Naive thymus-derived CD4-positive, alpha-beta T cell (primary cell): ENCODE data around the gene UHRF1. TPM values are rescaled to one million over a fixed set of nuclear protein-coding genes. Genes with fewer than 3 reads are reported as not detected.

Experiments used
- ATAC-seq: fragments of 150-1000 bp; cut with Tn5 transposase; 2 replicates; pipeline ENCODE4 v1.10.0; 2021; ENCODE audit warnings: mild to moderate bottlenecking, moderate library complexity
- CTCF ChIA-PET: fragments of 350-600 bp; sonication (Branson Sonifier 250); formaldehyde crosslinking; loops from one replicate; lab custom pipeline; 2021; ENCODE audit warnings: antibody characterized with exemption; lab: Charles Lee
- POLR2A ChIA-PET: fragments of 350-600 bp; sonication (Branson Sonifier 250); formaldehyde crosslinking; loops from one replicate; lab custom pipeline; 2021; ENCODE audit warnings: antibody characterized with exemption, inconsistent platforms; lab: Charles Lee
- DNase-seq, 9 donors: peaks; one replicate each; pipeline versions ENCODE4 v3.0.0 to v3.0.0-alpha.2; 2020 to 2022; ENCODE audit warnings: mixed read lengths in 1 of 9
- H3K27ac ChIP-seq: one replicate; pipeline ENCODE4 v1.7.0; 2013; ENCODE audit warnings: mild to moderate bottlenecking, low read depth, low read length, moderate library complexity
- H3K27me3 ChIP-seq, 2 donors: one replicate each; pipeline ENCODE4 v1.7.0; 2013; ENCODE audit warnings: low read length in 2 of 2, mild to moderate bottlenecking in 2 of 2, moderate library complexity in 2 of 2; ENCODE audit not compliant: control insufficient read depth in 2 of 2, insufficient read depth in 2 of 2
- H3K36me3 ChIP-seq, 3 experiments: 1 replicate in 2 of 3; 2 replicates in 1 of 3; pipeline ENCODE4 v1.7.0; 2013; ENCODE audit warnings: low read length in 3 of 3, mild to moderate bottlenecking in 3 of 3, moderate library complexity in 1 of 3; ENCODE audit not compliant: insufficient read depth in 3 of 3, control insufficient read depth in 2 of 3
- H3K4me1 ChIP-seq, 2 donors: one replicate each; pipeline ENCODE4 v1.7.0; 2013; ENCODE audit warnings: low read length in 2 of 2, mild to moderate bottlenecking in 2 of 2, moderate library complexity in 1 of 2; ENCODE audit not compliant: control insufficient read depth in 2 of 2, insufficient read depth in 2 of 2
- H3K4me3 ChIP-seq: 2 replicates; pipeline ENCODE4 v1.7.0; 2013; ENCODE audit warnings: mild to moderate bottlenecking, low read length
- H3K9me3 ChIP-seq, 3 experiments: 1 replicate in 2 of 3; 2 replicates in 1 of 3; pipeline ENCODE4 v1.7.0; 2013; ENCODE audit warnings: low read length in 3 of 3; ENCODE audit not compliant: control insufficient read depth in 2 of 3
- H3K27ac Mint-ChIP-seq, 9 donors: one replicate each; pipeline ENCODE4 v1.8.0; 2020 to 2022; ENCODE audit warnings: mixed read lengths in 9 of 9, mild to moderate bottlenecking in 8 of 9, moderate library complexity in 5 of 9, inconsistent platforms in 2 of 9
- H3K27me3 Mint-ChIP-seq, 5 donors: one replicate each; pipeline ENCODE4 v1.8.0; 2021 to 2022; ENCODE audit warnings: mixed read lengths in 5 of 5, mild to moderate bottlenecking in 1 of 5
- H3K36me3 Mint-ChIP-seq, 5 donors: one replicate each; pipeline ENCODE4 v1.8.0; 2020 to 2022; ENCODE audit warnings: mixed read lengths in 5 of 5, mild to moderate bottlenecking in 3 of 5, inconsistent platforms in 1 of 5
- H3K4me1 Mint-ChIP-seq, 7 donors: one replicate each; pipeline ENCODE4 v1.8.0; 2020 to 2022; ENCODE audit warnings: mixed read lengths in 7 of 7, mild to moderate bottlenecking in 3 of 7, inconsistent platforms in 1 of 7
- H3K4me3 Mint-ChIP-seq, 10 donors: one replicate each; pipeline ENCODE4 v1.8.0; 2020 to 2022; ENCODE audit warnings: mild to moderate bottlenecking in 10 of 10, mixed read lengths in 10 of 10, moderate library complexity in 6 of 10, inconsistent platforms in 2 of 10
- H3K9me3 Mint-ChIP-seq, 11 donors: one replicate each; pipeline ENCODE4 v1.8.0; 2020 to 2022; ENCODE audit warnings: mixed read lengths in 11 of 11, mild to moderate bottlenecking in 4 of 11, inconsistent platforms in 1 of 11, moderate library complexity in 1 of 11
- intact Hi-C, 2 donors: fragments of 100-400 bp; cut with micrococcal nuclease; formaldehyde crosslinking; loops; one replicate each; pipeline ENCODE4 v1.15.1; 2023
- polyA plus RNA-seq, 2 donors: library from polyadenylated mRNA; unstranded; fragments of 300-500 nt; fragmentation: Illumina TruSeq; gene quantifications; one replicate each; pipeline ENCODE4 v1.2.3, GENCODE V29; 2021
- total RNA-seq, 6 experiments: library from RNA in 5 of 6; stranded (reverse) in 5 of 6; gene quantifications; 1 replicate in 5 of 6; 2 replicates in 1 of 6; pipeline ENCODE4 v1.2.3 and lab custom pipeline; 2021 to 2026

Gene UHRF1
- total and polyA plus RNA-seq, 7 experiments from 2014 or later = 0.06 to 94.0 (median 0.11) TPM

DNA sequence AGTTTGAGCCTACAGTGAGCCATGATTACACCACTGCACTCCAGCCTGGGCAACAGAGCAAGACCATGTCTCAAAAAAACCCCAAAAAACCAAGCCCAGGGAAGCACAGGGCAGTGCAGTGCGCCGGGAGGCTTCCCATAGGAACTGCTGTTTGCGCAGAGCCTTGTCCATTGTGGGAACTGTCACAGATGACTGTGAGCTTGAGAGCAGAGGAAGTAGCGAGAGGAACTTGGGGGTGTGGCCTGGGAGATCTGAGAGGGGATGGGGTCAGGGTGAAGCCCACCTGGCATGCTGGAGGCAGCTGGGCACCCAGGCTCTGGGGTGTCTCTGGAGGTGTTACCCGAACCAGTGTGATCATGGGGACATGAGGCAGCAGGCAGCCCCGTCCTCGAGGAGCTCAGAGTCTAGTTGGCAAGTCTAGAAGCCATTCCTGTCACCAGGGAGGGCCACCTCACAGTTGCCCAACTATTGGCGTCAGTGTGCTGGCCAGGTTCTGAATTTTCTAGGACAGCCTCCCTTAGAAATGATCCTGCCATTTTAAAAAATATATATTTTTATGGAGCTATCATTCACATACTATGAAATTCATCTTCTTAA lies 70.0 kb downstream of the UHRF1 start:
- intact Hi-C loops = no loop called here
- Histone ChIP-seq H3K27ac (no peak overlapping the region), H3K4me3 (no peak overlapping the region), H3K9me3 (no peaks in the 10 kb centered on the region), H3K4me1 (no peaks in the 10 kb centered on the region), H3K27me3 (no peaks in the 10 kb centered on the region), H3K36me3 (peaks cover 0 to 18% (median 0%) of the 10 kb centered on the region in 3 experiments)
- POLR2A ChIA-PET = no interaction called here
- Mint-ChIP-seq H3K4me3 (peak overlapping the region in 1 of 10 donors; percentile 3), H3K4me1 (peaks cover 9 to 42% (median 32%) of the 10 kb centered on the region in 7 donors), H3K27me3 (no peaks in the 10 kb centered on the region), H3K9me3 (no peaks in the 10 kb centered on the region), H3K36me3 (peaks cover 0 to 12% (median 6%) of the 10 kb centered on the region in 5 donors), H3K27ac (peak overlapping the region in 4 of 9 donors; percentile 38 to 81 (median 60))
- peak; percentile 13 for ATAC-seq
- CTCF ChIA-PET = no interaction called here
- DNase-seq = no peak

DNA sequence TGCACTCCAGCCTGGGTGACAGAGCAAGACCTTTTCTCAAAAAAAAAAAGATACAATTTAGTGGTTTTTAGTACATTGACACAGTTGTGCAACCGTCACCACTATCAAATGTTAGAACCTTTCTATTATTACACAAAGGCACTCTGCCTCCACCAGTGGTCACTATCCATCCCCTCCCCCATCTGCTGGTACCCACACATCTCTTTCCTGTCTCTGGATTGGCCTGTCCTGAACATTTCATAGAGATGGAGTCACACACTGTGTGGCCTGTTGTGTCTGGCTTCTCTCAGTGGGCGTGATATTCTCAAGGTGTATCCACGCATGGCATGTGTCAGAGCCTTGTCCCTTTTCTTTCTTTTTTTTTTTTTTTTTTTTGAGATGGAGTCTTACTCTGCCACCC lies 70.8 kb downstream of the UHRF1 start:
- Histone ChIP-seq H3K36me3 (peaks cover 0 to 18% (median 0%) of the 10 kb centered on the region in 3 experiments), H3K27me3 (no peaks in the 10 kb centered on the region), H3K9me3 (no peaks in the 10 kb centered on the region), H3K4me3 (no peak overlapping the region), H3K4me1 (no peaks in the 10 kb centered on the region), H3K27ac (no peak overlapping the region)
- ChIA-PET POLR2A (no interaction called here), CTCF (no interaction called here)
- no peak for DNase-seq
- no peaks in the 10 kb centered on the region for H3K9me3 Mint-ChIP-seq
- H3K27me3 Mint-ChIP-seq = no peaks in the 10 kb centered on the region
- H3K27ac Mint-ChIP-seq = no peak overlapping the region
- H3K4me1 Mint-ChIP-seq = peaks cover 8 to 38% (median 24%) of the 10 kb centered on the region in 7 donors
- no peak for ATAC-seq
- H3K4me3 Mint-ChIP-seq = no peak overlapping the region
- peaks cover 0 to 8% (median 3%) of the 10 kb centered on the region in 5 donors for H3K36me3 Mint-ChIP-seq
- intact Hi-C loops = no loop called here

DNA sequence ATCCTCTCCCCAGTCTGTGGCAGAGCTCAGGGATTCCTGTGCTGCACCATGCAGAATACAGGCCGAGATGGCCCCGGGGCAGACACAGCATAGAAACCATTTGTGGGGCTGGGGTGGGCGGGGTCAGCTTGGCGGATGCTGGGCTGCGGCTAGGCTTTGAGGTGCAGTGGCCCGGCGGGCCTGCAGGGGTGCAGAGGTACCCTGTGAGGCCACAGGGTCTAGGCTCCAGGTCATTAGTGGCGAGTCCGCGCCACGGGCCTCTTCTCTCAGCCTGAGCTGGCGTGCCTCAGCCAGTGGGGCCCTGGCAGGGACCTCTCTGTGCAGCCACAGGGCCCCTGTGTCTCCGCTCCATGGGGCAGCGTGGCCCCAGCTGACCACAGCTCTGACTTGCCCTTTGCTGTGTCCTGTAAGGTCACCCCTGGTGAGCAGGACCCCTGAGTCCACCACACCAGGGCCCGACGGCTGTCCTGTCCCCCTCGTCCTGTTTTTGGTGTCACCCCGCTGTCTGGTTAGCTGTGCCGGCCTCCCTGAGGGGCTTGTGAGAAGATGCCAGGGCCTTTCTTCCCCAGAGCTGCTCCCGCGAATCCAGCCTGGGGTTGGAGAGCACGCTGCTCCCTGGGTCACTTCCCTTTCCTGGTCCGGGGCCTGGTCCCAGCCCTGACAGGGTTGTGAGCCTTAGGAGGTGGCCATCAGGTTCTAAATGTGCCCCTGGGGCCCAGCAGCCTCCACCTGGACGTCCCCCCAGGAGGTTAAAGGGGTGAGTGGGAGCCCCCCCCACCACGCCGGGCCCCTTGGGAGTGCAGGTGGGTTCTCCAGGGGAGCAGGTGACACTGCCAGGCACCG lies 71.8 kb downstream of the UHRF1 start:
- Mint-ChIP-seq H3K27ac (peak overlapping the region in 2 of 9 donors; percentile 28 to 67), H3K27me3 (no peaks in the 10 kb centered on the region), H3K4me1 (peaks cover 8 to 39% (median 29%) of the 10 kb centered on the region in 7 donors), H3K4me3 (no peak overlapping the region), H3K9me3 (no peaks in the 10 kb centered on the region), H3K36me3 (peaks cover 0 to 9% (median 3%) of the 10 kb centered on the region in 5 donors)
- Histone ChIP-seq H3K4me1 (no peaks in the 10 kb centered on the region), H3K4me3 (no peak overlapping the region), H3K36me3 (peaks cover 0 to 21% (median 0%) of the 10 kb centered on the region in 3 experiments), H3K27me3 (no peaks in the 10 kb centered on the region), H3K9me3 (no peaks in the 10 kb centered on the region), H3K27ac (no peak overlapping the region)
- DNase-seq = no peak
- no peak for ATAC-seq
- ChIA-PET POLR2A (no interaction called here), CTCF (no interaction called here)
- intact Hi-C loops = no loop called here

DNA sequence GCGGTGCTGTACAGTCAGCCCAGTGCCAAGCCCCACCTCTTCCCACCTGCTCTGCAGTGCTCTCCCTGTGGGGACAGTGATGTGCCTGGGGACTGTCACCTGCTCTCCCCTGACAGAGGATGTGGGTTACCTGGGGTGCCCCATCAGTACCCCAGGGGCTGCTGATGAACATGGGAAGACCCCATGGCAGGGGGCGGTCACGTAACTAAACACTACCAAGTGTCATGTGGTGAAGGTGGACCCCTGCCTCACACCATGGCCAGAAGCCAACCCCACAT lies 72.3 kb downstream of the UHRF1 start:
- peak; percentile 23 for ATAC-seq
- H3K4me3 Mint-ChIP-seq = no peak overlapping the region
- peak overlapping the region in 1 of 9 donors; percentile 2 for H3K27ac Mint-ChIP-seq
- no peaks in the 10 kb centered on the region for H3K9me3 Mint-ChIP-seq
- Histone ChIP-seq H3K4me1 (no peaks in the 10 kb centered on the region), H3K4me3 (no peak overlapping the region), H3K27ac (no peak overlapping the region), H3K36me3 (peaks cover 0 to 26% (median 0%) of the 10 kb centered on the region in 3 experiments), H3K27me3 (no peaks in the 10 kb centered on the region), H3K9me3 (no peaks in the 10 kb centered on the region)
- H3K36me3 Mint-ChIP-seq = peaks cover 0 to 6% (median 3%) of the 10 kb centered on the region in 5 donors
- H3K27me3 Mint-ChIP-seq = no peaks in the 10 kb centered on the region
- POLR2A ChIA-PET = no interaction called here
- H3K4me1 Mint-ChIP-seq = peaks cover 8 to 38% (median 33%) of the 10 kb centered on the region in 7 donors
- CTCF ChIA-PET = no interaction called here
- intact Hi-C loops = no loop called here
- DNase-seq = no peak

DNA sequence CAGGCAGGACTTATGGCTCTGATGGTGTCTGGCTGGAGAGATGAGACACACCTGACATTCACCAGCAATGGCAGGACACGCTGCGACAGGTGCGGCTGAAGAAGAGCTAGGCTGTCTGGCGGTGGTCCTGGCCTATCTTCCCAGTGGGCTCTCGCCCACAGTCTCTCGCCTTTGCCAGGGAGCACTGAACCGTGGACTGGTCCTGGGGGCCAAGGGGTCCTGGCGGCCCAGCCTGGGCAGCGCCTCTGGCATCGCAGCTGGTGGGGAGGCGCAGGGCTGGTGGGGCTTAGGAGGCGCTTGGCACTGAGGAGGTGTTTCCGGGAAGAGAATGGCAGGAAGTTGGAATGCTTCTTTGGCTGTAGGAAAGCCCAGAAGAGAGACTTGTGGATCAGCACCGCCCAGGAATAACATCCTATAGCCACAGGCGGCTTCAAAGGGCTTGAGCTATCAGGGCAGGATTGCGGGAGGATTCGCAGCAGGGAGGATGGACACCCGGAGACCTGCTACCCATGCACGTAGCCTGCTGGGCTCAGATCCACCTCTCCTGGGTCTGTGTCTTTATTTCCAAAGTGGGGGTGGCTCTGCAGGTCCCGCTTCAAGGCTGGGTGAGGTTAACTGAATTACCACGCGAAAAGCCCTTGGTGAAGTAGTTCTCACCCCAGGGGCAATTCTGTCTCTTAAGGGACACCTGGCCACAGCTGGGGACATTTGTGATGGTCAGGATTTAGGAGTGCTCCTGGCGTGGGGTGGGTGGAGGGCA lies 74.2 kb downstream of the UHRF1 start:
- intact Hi-C loops = no loop called here
- no peak overlapping the region for H3K27ac Mint-ChIP-seq

DNA sequence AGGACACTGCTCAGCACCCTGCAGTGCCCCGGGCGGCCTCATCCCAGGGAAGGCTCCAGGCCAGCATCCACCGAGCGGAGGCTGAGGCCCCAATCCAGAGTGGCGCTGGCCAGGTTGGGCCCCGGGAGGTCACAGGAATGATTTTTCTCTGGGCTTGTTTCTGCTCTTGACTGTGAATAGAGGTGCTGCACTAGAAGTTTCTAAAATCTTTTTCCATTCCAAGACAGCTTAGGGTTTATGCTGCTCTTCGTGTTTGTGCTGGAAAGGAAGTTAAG lies 74.7 kb downstream of the UHRF1 start:
- Histone ChIP-seq H3K9me3 (no peaks in the 10 kb centered on the region), H3K4me3 (no peak overlapping the region), H3K4me1 (no peaks in the 10 kb centered on the region), H3K27me3 (no peaks in the 10 kb centered on the region), H3K27ac (no peak overlapping the region), H3K36me3 (peaks cover 0 to 15% (median 0%) of the 10 kb centered on the region in 3 experiments)
- no peak overlapping the region for H3K27ac Mint-ChIP-seq
- ATAC-seq (no peak), DNase-seq (no peak)
- intact Hi-C loops = no loop called here
- POLR2A ChIA-PET = no interaction called here
- CTCF ChIA-PET = no interaction called here
- H3K4me3 Mint-ChIP-seq = no peak overlapping the region
- peaks cover 14 to 49% (median 38%) of the 10 kb centered on the region in 7 donors for H3K4me1 Mint-ChIP-seq
- H3K27me3 Mint-ChIP-seq = no peaks in the 10 kb centered on the region
- no peaks in the 10 kb centered on the region for H3K9me3 Mint-ChIP-seq
- H3K36me3 Mint-ChIP-seq = peaks cover 0 to 6% (median 0%) of the 10 kb centered on the region in 5 donors

More for the DNA sequence above, 74.2 kb downstream of the UHRF1 start:
- no peaks in the 10 kb centered on the region for H3K9me3 Mint-ChIP-seq
- H3K4me3 Mint-ChIP-seq = no peak overlapping the region
- H3K36me3 Mint-ChIP-seq = peaks cover 0 to 6% (median 0%) of the 10 kb centered on the region in 5 donors
- peaks cover 14 to 47% (median 38%) of the 10 kb centered on the region in 7 donors for H3K4me1 Mint-ChIP-seq
- Histone ChIP-seq H3K4me3 (no peak overlapping the region), H3K27ac (no peak overlapping the region), H3K4me1 (no peaks in the 10 kb centered on the region), H3K9me3 (no peaks in the 10 kb centered on the region), H3K36me3 (peaks cover 0 to 15% (median 0%) of the 10 kb centered on the region in 3 experiments), H3K27me3 (no peaks in the 10 kb centered on the region)
- ATAC-seq (no peak), DNase-seq (no peak)
- ChIA-PET POLR2A (interaction anchor here (0.5 kb wide), 1 partner anchor 406 kb away, joined by 3 read pairs; no protein-coding TSS in a partner anchor), CTCF (no interaction called here)
- no peaks in the 10 kb centered on the region for H3K27me3 Mint-ChIP-seq
